A549 (cell line): Measurements from ENCODE around the gene ACADVL. TPM values are rescaled to one million over a fixed set of nuclear protein-coding genes. Genes with fewer than 3 reads are reported as not detected.

Experiments
- ATAC-seq, 2 experiments: fragments of 200-7000 bp in 1 of 2; fragments of >200 bp in 1 of 2; cut with Nextera tagmentation in 1 of 2; cut with Tn5 transposase in 1 of 2; 3 replicates each; pipeline versions ENCODE4 v1.8.0 to v1.9.1; 2018 to 2020; ENCODE audit warnings: mild to moderate bottlenecking in 1 of 2, moderate library complexity in 1 of 2
- CTCF ChIA-PET: fragments of 300-600 bp; sonication (Branson Sonifier 250); formaldehyde crosslinking; extraction: SDS; loops from one replicate; lab custom pipeline; 2021; ENCODE audit warnings: antibody characterized with exemption, inconsistent platforms; lab: Yijun Ruan, JAX
- POLR2A ChIA-PET: fragments of 350-600 bp; formaldehyde crosslinking; extraction: SDS; loops from one replicate; lab custom pipeline; 2021; ENCODE audit warnings: antibody characterized with exemption, inconsistent platforms; lab: Yijun Ruan, JAX
- DNase-seq, 2 experiments: peaks; one replicate each; pipeline versions ENCODE4 v3.0.0 to v3.0.0-alpha.2; 2011 to 2016; ENCODE audit warnings: low read depth in 1 of 2, low spot score in 1 of 2
- FAIRE-seq: peaks from 2 replicates; lab custom pipeline; 2011; peaks lifted over from hg19 to GRCh38; lab: Jason Lieb, UNC
- H3K27ac ChIP-seq, 2 experiments: fragments of >200 bp; sonication (Bioruptor Twin); formaldehyde crosslinking; 3 replicates each; pipeline ENCODE4 v1.5.1; 2016 to 2017
- H3K4me1 ChIP-seq: fragments of >200 bp; sonication (Bioruptor Twin); formaldehyde crosslinking; 3 replicates; pipeline ENCODE4 v1.6.1; 2016
- H3K4me2 ChIP-seq: fragments of >200 bp; sonication (Bioruptor Twin); formaldehyde crosslinking; 3 replicates; pipeline ENCODE4 v1.6.1; 2016
- H3K4me3 ChIP-seq: fragments of >200 bp; sonication (Bioruptor Twin); formaldehyde crosslinking; 3 replicates; pipeline ENCODE4 v1.5.1; 2016
- H3K9me3 ChIP-seq: fragments of >200 bp; sonication (Bioruptor Twin); formaldehyde crosslinking; 3 replicates; pipeline ENCODE4 v1.6.1; 2016
- CBX8 ChIP-seq: fragments of 200-600 bp; sonication (generic); IDR thresholded peaks from 2 replicates; pipeline ENCODE4 v1.6.1; 2016
- CHD2 ChIP-seq: fragments of 150-350 bp; IDR thresholded peaks from 2 replicates; pipeline ENCODE4 v1.6.1; 2014; ENCODE audit warnings: low read length; ENCODE audit not compliant: partially characterized antibody
- CHD4 ChIP-seq: fragments of 200-600 bp; sonication (generic); IDR thresholded peaks from 2 replicates; pipeline ENCODE4 v1.6.1; 2016; ENCODE audit warnings: antibody characterized with exemption, mild to moderate bottlenecking, borderline replicate concordance
- ESRRA ChIP-seq: fragments of 150-350 bp; IDR thresholded peaks from 2 replicates; pipeline ENCODE4 v1.6.1; 2014; ENCODE audit warnings: mild to moderate bottlenecking, low read length, borderline replicate concordance
- FOSL2 ChIP-seq, 2 experiments: fragments of 450-650 bp in 1 of 2; fragments of >200 bp in 1 of 2; sonication (Bioruptor Twin) in 1 of 2; formaldehyde crosslinking; IDR thresholded peaks; 2 replicates each; pipeline versions ENCODE4 v1.5.0 to v1.6.1; 2016 to 2020; ENCODE audit warnings: mild to moderate bottlenecking in 1 of 2, moderate library complexity in 1 of 2
- FOXS1 ChIP-seq: fragments of 250-450 bp; sonication (Bioruptor Pico); IDR thresholded peaks from 2 replicates; pipeline ENCODE4 v1.5.0; 2020; ENCODE audit warnings: mild to moderate bottlenecking, moderate library complexity
- HDAC2 ChIP-seq: fragments of 200-600 bp; sonication (generic); IDR thresholded peaks from 2 replicates; pipeline ENCODE4 v1.6.1; 2016
- HOXB5 ChIP-seq: fragments of 250-450 bp; sonication (Bioruptor Pico); IDR thresholded peaks from 2 replicates; pipeline ENCODE4 v1.5.0; 2020; ENCODE audit warnings: mild to moderate bottlenecking, moderate library complexity
- JUNB ChIP-seq: fragments of >200 bp; sonication (Bioruptor Twin); formaldehyde crosslinking; IDR thresholded peaks from 2 replicates; pipeline ENCODE4 v1.6.1; 2016
- KDM1A ChIP-seq: fragments of 200-600 bp; sonication (generic); IDR thresholded peaks from 2 replicates; pipeline ENCODE4 v1.6.1; 2016; ENCODE audit warnings: low read depth, mild to moderate bottlenecking
- KDM5A ChIP-seq: fragments of 200-600 bp; sonication (generic); IDR thresholded peaks from 2 replicates; pipeline ENCODE4 v1.6.1; 2016; ENCODE audit warnings: antibody characterized with exemption, mild to moderate bottlenecking
- MAFK ChIP-seq: fragments of 450-650 bp; IDR thresholded peaks from 2 replicates; pipeline ENCODE4 v1.6.1; 2014; ENCODE audit not compliant: partially characterized antibody
- NFE2L2 ChIP-seq: fragments of 150-350 bp; conservative IDR thresholded peaks from 2 replicates; pipeline ENCODE4 v1.6.1; 2014; ENCODE audit warnings: low read length
- RARB ChIP-seq: fragments of 250-450 bp; sonication (Bioruptor Pico); IDR thresholded peaks from 2 replicates; pipeline ENCODE4 v1.8.0; 2021; ENCODE audit warnings: mild to moderate bottlenecking, moderate library complexity
- RFX5 ChIP-seq: fragments of 450-650 bp; IDR thresholded peaks from 2 replicates; pipeline ENCODE4 v1.7.1; 2014; ENCODE audit warnings: antibody characterized with exemption, mild to moderate bottlenecking, moderate library complexity
- ZNF302 ChIP-seq: fragments of 250-450 bp; sonication (Bioruptor Pico); IDR thresholded peaks from 2 replicates; pipeline ENCODE4 v1.9.0; 2021; ENCODE audit warnings: inconsistent platforms, mild to moderate bottlenecking, moderate library complexity
- ZSCAN20 ChIP-seq: fragments of 250-450 bp; sonication (Bioruptor Pico); IDR thresholded peaks from 2 replicates; pipeline ENCODE4 v1.8.0; 2022; ENCODE audit warnings: mild to moderate bottlenecking, moderate library complexity
- WGBS: methylation state at CpG from one replicate; pipeline ENCODE4 v1.1.6; 2017; ENCODE audit errors: missing lambda C conversion rate; 5-methylcytosine and 5-hydroxymethylcytosine counted together
- polyA plus RNA-seq, 4 experiments: library from polyadenylated mRNA; depleted of rRNA in 3 of 4; stranded (reverse); fragments of >200 nt; fragmentation: RNase III in 1 of 4; extraction: RNeasy Plus Mini Kit Qiagen cat#74134 plus additional on column Dnase treatment in 1 of 4; gene quantifications; 2 replicates in 3 of 4; 3 replicates in 1 of 4; pipeline ENCODE4 v1.2.3, GENCODE V29; 2011 to 2017
- TF ChIP-seq, protein P1 (sequence below): IDR thresholded peaks from 2 replicates; pipeline ENCODE4 v1.6.1; 2012
- TF ChIP-seq, protein P2 (sequence below): IDR thresholded peaks from 2 replicates; pipeline ENCODE4 v1.6.1; 2012
- TF ChIP-seq, protein P3 (sequence below): fragments of 200-600 bp; sonication (generic); IDR thresholded peaks from 2 replicates; pipeline ENCODE4 v1.6.1; 2016; ENCODE audit warnings: antibody characterized with exemption, mild to moderate bottlenecking, moderate library complexity

The ACADVL gene
- polyA plus RNA-seq, 2 of the 4 experiments (the other 2 are of a cell fraction): 238 to 425 TPM

DNA sequence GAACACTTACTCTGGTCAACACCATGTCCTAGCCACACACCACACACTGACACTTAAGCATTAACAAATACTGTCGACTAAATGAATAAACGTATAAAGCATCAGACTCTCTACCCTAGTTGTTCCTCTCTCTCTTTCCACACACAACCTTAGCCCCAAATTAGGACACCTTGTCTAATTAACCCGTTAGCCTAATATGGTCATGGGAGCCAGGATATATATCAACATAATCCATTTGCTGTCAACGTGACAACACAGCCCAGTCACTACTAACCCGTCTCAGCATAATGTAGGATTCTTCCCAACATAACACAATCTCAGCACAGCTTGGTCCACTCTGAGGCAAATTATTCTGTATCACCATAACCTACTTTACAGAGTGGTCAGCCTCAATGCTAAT lies 12.4 kb downstream of the ACADVL start:
- DNase-seq: no peak
- CTCF ChIA-PET: interaction anchor here (0.5 to 17.3 kb wide), 5 partner anchors 10 to 186 kb away, joined by 3 to 169 read pairs (median 7); partner anchors contain the start of genes ACADVL and DLG4
- peak overlapping the region; percentile 92 for H3K4me2 ChIP-seq
- WGBS: 93% methylated on average over 5 of the region's 5 CpGs
- H3K4me3 ChIP-seq: no peak overlapping the region
- H3K27ac ChIP-seq: no peak overlapping the region
- POLR2A ChIA-PET: interaction anchor here (0.7 kb wide), 1 partner anchor 17 kb away, joined by 3 read pairs; no protein-coding TSS in a partner anchor
- no peaks in the 10 kb centered on the region for H3K9me3 ChIP-seq
- H3K4me1 ChIP-seq: peaks cover 49% of the 10 kb centered on the region
- FAIRE-seq: peak; percentile 28
- TF ChIP-seq JUNB: no peak
- no peak for TF ChIP-seq CHD2
- no peak for TF ChIP-seq KDM5A
- no peak for TF ChIP-seq KDM1A
- TF ChIP-seq ZSCAN20 (CRISPR knock-in tag): no peak
- TF ChIP-seq NFE2L2: no peak
- TF ChIP-seq CBX8: no peak
- TF ChIP-seq FOSL2 (IDR thresholded peaks at IDR 0.05): no peak
- no peak for TF ChIP-seq FOSL2 (CRISPR knock-in tag; IDR thresholded peaks at IDR 0.05)
- TF ChIP-seq RARB (CRISPR knock-in tag): no peak
- TF ChIP-seq HDAC2: no peak
- TF ChIP-seq, protein P1, sequence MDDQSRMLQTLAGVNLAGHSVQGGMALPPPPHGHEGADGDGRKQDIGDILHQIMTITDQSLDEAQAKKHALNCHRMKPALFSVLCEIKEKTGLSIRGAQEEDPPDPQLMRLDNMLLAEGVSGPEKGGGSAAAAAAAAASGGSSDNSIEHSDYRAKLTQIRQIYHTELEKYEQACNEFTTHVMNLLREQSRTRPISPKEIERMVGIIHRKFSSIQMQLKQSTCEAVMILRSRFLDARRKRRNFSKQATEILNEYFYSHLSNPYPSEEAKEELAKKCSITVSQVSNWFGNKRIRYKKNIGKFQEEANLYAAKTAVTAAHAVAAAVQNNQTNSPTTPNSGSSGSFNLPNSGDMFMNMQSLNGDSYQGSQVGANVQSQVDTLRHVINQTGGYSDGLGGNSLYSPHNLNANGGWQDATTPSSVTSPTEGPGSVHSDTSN: no peak
- ATAC-seq: no peak

DNA sequence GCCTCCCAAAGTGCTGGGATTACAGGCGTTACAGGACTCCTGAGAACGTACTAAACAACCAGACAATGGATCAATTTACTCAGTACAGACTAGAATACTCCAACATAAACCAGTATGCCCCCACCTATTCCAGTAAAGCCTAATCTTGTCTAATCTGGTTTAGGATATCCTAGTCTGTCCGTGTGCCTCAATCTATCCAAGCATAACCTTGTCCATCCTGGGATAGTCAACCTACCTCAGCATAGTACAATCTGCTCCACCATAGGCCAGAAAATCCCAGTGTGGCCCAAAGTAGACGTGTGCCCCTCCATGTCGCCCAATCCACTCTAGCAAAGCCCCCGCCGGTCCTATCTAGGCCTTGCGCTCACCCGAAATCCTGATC lies 14.0 kb downstream of the ACADVL start:
- CTCF ChIA-PET: interaction anchor here (1.0 to 17.3 kb wide), 5 partner anchors 12 to 188 kb away, joined by 3 to 169 read pairs (median 7); partner anchors contain the start of genes ACADVL and DLG4
- POLR2A ChIA-PET: interaction anchor here (0.5 to 6.9 kb wide), 9 partner anchors 8 to 198 kb away, joined by 3 to 63 read pairs (median 3); partner anchors contain the start of genes ACADVL, DLG4, GABARAP and SLC16A13
- TF ChIP-seq MAFK: no peak
- TF ChIP-seq FOXS1 (CRISPR knock-in tag): no peak
- TF ChIP-seq CHD4: no peak
- TF ChIP-seq RFX5: no peak
- TF ChIP-seq, protein P2, sequence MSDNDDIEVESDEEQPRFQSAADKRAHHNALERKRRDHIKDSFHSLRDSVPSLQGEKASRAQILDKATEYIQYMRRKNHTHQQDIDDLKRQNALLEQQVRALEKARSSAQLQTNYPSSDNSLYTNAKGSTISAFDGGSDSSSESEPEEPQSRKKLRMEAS: no peak
- TF ChIP-seq, protein P3, sequence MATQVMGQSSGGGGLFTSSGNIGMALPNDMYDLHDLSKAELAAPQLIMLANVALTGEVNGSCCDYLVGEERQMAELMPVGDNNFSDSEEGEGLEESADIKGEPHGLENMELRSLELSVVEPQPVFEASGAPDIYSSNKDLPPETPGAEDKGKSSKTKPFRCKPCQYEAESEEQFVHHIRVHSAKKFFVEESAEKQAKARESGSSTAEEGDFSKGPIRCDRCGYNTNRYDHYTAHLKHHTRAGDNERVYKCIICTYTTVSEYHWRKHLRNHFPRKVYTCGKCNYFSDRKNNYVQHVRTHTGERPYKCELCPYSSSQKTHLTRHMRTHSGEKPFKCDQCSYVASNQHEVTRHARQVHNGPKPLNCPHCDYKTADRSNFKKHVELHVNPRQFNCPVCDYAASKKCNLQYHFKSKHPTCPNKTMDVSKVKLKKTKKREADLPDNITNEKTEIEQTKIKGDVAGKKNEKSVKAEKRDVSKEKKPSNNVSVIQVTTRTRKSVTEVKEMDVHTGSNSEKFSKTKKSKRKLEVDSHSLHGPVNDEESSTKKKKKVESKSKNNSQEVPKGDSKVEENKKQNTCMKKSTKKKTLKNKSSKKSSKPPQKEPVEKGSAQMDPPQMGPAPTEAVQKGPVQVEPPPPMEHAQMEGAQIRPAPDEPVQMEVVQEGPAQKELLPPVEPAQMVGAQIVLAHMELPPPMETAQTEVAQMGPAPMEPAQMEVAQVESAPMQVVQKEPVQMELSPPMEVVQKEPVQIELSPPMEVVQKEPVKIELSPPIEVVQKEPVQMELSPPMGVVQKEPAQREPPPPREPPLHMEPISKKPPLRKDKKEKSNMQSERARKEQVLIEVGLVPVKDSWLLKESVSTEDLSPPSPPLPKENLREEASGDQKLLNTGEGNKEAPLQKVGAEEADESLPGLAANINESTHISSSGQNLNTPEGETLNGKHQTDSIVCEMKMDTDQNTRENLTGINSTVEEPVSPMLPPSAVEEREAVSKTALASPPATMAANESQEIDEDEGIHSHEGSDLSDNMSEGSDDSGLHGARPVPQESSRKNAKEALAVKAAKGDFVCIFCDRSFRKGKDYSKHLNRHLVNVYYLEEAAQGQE: no peak
- no peak for TF ChIP-seq HOXB5 (CRISPR knock-in tag)
- TF ChIP-seq ZNF302 (CRISPR knock-in tag): no peak
- TF ChIP-seq ESRRA: no peak
- TF ChIP-seq CHD2: no peak
- TF ChIP-seq, all 56 proteins: peak for 0
- DNase-seq: no peak
- ATAC-seq: peak; percentile 4 to 32; a peak in 4 of 6 replicates
- WGBS: 7% methylated on average over 9 of the region's 9 CpGs
- H3K4me3 ChIP-seq: peak overlapping the region; percentile 77
- H3K4me1 ChIP-seq: peaks cover 46% of the 10 kb centered on the region
- peak overlapping the region; percentile 92 for H3K4me2 ChIP-seq
- no peak for FAIRE-seq
- H3K27ac ChIP-seq: peak overlapping the region; percentile 94 to 95
- no peaks in the 10 kb centered on the region for H3K9me3 ChIP-seq
